H1 (cell line): ENCODE data around the gene MOB3B. TPM values are rescaled to one million over a fixed set of nuclear protein-coding genes. Genes with fewer than 3 reads are reported as not detected.

Experiments
- CTCF ChIA-PET: fragments of 300-600 bp; sonication (Branson Sonifier 250); formaldehyde crosslinking; loops from one replicate; lab custom pipeline; 2021; ENCODE audit not compliant: partially characterized antibody; lab: Charles Lee
- POLR2A ChIA-PET: fragments of 300-600 bp; sonication (Branson Sonifier 250); formaldehyde crosslinking; loops from one replicate; lab custom pipeline; 2021; ENCODE audit warnings: inconsistent platforms; ENCODE audit not compliant: partially characterized antibody; lab: Charles Lee
- DNase-seq, 2 experiments: peaks; one replicate each; pipeline versions ENCODE4 v3.0.0 to v3.0.0-alpha.2; 2010 to 2022; ENCODE audit warnings: low spot score in 2 of 2, low read depth in 1 of 2, mixed read lengths in 1 of 2
- FAIRE-seq: peaks from 2 replicates; lab custom pipeline; 2011; peaks lifted over from hg19 to GRCh38; lab: Jason Lieb, UNC
- H2AFZ ChIP-seq: 2 replicates; pipeline ENCODE4 v1.8.1; 2012; ENCODE audit warnings: low read length, inconsistent platforms
- H2AK5ac ChIP-seq: 2 replicates; pipeline ENCODE4 v1.6.1; 2013; ENCODE audit warnings: low read depth, low read length
- H2BK120ac ChIP-seq: replicated peaks from 2 replicates; pipeline ENCODE3; 2013; ENCODE audit warnings: low read depth, low read length, inconsistent platforms
- H2BK12ac ChIP-seq: 2 replicates; pipeline ENCODE4 v1.6.1; 2013; ENCODE audit warnings: low read depth, low read length
- H2BK15ac ChIP-seq: 2 replicates; pipeline ENCODE4 v1.6.1; 2013; ENCODE audit warnings: low read length
- H2BK20ac ChIP-seq: 2 replicates; pipeline ENCODE4 v1.6.1; 2013; ENCODE audit warnings: low read length
- H2BK5ac ChIP-seq: 2 replicates; pipeline ENCODE4 v1.6.1; 2013; ENCODE audit warnings: low read depth, low read length
- H3K14ac ChIP-seq: 2 replicates; pipeline ENCODE4 v1.6.1; 2013; ENCODE audit warnings: inconsistent platforms; ENCODE audit not compliant: insufficient read length
- H3K18ac ChIP-seq: 2 replicates; pipeline ENCODE4 v1.6.1; 2013; ENCODE audit warnings: low read length; ENCODE audit errors: extremely low read depth
- H3K23ac ChIP-seq: 2 replicates; pipeline ENCODE4 v1.6.1; 2013; ENCODE audit warnings: inconsistent platforms; ENCODE audit not compliant: insufficient read length
- H3K23me2 ChIP-seq: 2 replicates; pipeline ENCODE4 v1.6.1; 2013; ENCODE audit warnings: low read depth, low read length
- H3K27ac ChIP-seq: 2 replicates; pipeline ENCODE4 v1.6.1; 2011; ENCODE audit warnings: low read depth, low read length, inconsistent platforms
- H3K27me3 ChIP-seq, 4 experiments: replicated peaks in 1 of 4; 1 replicate in 1 of 4; 2 replicates in 3 of 4; pipeline versions ENCODE4 v1.6.1 to v1.8.1; 2011 to 2013; ENCODE audit warnings: low read length in 3 of 4, mild to moderate bottlenecking in 3 of 4, inconsistent platforms in 2 of 4, mixed read lengths in 2 of 4, moderate library complexity in 1 of 4; ENCODE audit not compliant: control insufficient read depth in 3 of 4, insufficient read depth in 3 of 4; ENCODE audit errors: extremely low read depth in 1 of 4
- H3K36me3 ChIP-seq, 4 experiments: 2 replicates each; pipeline versions ENCODE4 v1.6.1 to v1.8.1; 2011 to 2013; ENCODE audit warnings: mild to moderate bottlenecking in 4 of 4, low read length in 3 of 4, moderate library complexity in 2 of 4, control low read depth in 1 of 4, inconsistent platforms in 1 of 4; ENCODE audit not compliant: insufficient read depth in 4 of 4, control insufficient read depth in 2 of 4
- H3K4ac ChIP-seq: replicated peaks from 2 replicates; pipeline ENCODE3; 2013; ENCODE audit warnings: low read length, low read depth, mixed read lengths, inconsistent platforms; ENCODE audit not compliant: insufficient read length
- H3K4me1 ChIP-seq, 4 experiments: replicated peaks in 1 of 4; 1 replicate in 1 of 4; 2 replicates in 3 of 4; pipeline versions ENCODE4 v1.6.1 to v1.8.1; 2011 to 2013; ENCODE audit warnings: low read length in 3 of 4, inconsistent platforms in 2 of 4, mixed read lengths in 1 of 4; ENCODE audit not compliant: insufficient read depth in 4 of 4, control insufficient read depth in 3 of 4
- H3K4me2 ChIP-seq, 2 experiments: 2 replicates each; pipeline versions ENCODE4 v1.6.1 to v1.8.1; 2011 to 2013; ENCODE audit warnings: low read depth in 2 of 2, low read length in 2 of 2, control low read depth in 1 of 2, inconsistent platforms in 1 of 2, mild to moderate bottlenecking in 1 of 2; ENCODE audit not compliant: insufficient read depth in 1 of 2
- H3K4me3 ChIP-seq, 4 experiments: fragments of 200-600, 300-600 bp in 1 of 4; sonication (generic), shearing (Covaris generic), sonication (Bioruptor Twin) in 1 of 4; 2 replicates each; pipeline versions ENCODE4 v1.5.1 to v1.8.1; 2011 to 2016; ENCODE audit warnings: low read length in 4 of 4, low read depth in 3 of 4, control low read depth in 2 of 4, inconsistent platforms in 2 of 4, mild to moderate bottlenecking in 2 of 4, mixed read lengths in 1 of 4, moderate library complexity in 1 of 4; ENCODE audit not compliant: insufficient read depth in 2 of 4; ENCODE audit errors: extremely low read depth in 1 of 4
- H3K56ac ChIP-seq: replicated peaks from 2 replicates; pipeline ENCODE3; 2013; ENCODE audit warnings: low read depth, mild to moderate bottlenecking, mixed read lengths, low read length, inconsistent platforms; ENCODE audit not compliant: insufficient read length
- H3K79me1 ChIP-seq: 2 replicates; pipeline ENCODE4 v1.6.1; 2013; ENCODE audit warnings: low read depth, low read length, control low read depth
- H3K79me2 ChIP-seq, 2 experiments: 2 replicates each; pipeline versions ENCODE4 v1.6.1 to v1.8.1; 2012 to 2013; ENCODE audit warnings: low read length in 2 of 2, mild to moderate bottlenecking in 2 of 2, inconsistent platforms in 1 of 2; ENCODE audit not compliant: insufficient read depth in 2 of 2, control insufficient read depth in 1 of 2
- H3K9ac ChIP-seq, 4 experiments: replicated peaks in 1 of 4; 1 replicate in 1 of 4; 2 replicates in 3 of 4; pipeline versions ENCODE4 v1.6.1 to v1.8.1; 2011 to 2013; ENCODE audit warnings: low read depth in 3 of 4, low read length in 3 of 4, control low read depth in 2 of 4, mild to moderate bottlenecking in 2 of 4, moderate library complexity in 2 of 4, inconsistent platforms in 1 of 4; ENCODE audit errors: extremely low read depth in 1 of 4
- H3K9me3 ChIP-seq, 2 experiments: 2 replicates each; pipeline versions ENCODE4 v1.6.1 to v1.8.1; 2012 to 2013; ENCODE audit warnings: mild to moderate bottlenecking in 2 of 2, moderate library complexity in 2 of 2, control low read depth in 1 of 2, inconsistent platforms in 1 of 2, low read depth in 1 of 2, low read length in 1 of 2, mixed read lengths in 1 of 2; ENCODE audit not compliant: insufficient read depth in 2 of 2
- H4K20me1 ChIP-seq, 2 experiments: replicated peaks in 1 of 2; 2 replicates each; pipeline versions ENCODE3 to v1.8.1; 2011 to 2013; ENCODE audit warnings: inconsistent platforms in 2 of 2, low read length in 2 of 2, mild to moderate bottlenecking in 1 of 2; ENCODE audit not compliant: insufficient read depth in 2 of 2, control insufficient read depth in 1 of 2
- H4K5ac ChIP-seq: 2 replicates; pipeline ENCODE4 v1.6.1; 2013; ENCODE audit warnings: low read length, low read depth, mixed read lengths, inconsistent platforms; ENCODE audit not compliant: insufficient read length
- H4K8ac ChIP-seq: 2 replicates; pipeline ENCODE4 v1.8.0; 2013; ENCODE audit warnings: mild to moderate bottlenecking, moderate library complexity, low read length, inconsistent platforms; ENCODE audit not compliant: insufficient read depth; ENCODE audit errors: extremely low read depth
- H4K91ac ChIP-seq: replicated peaks from 2 replicates; pipeline ENCODE3; 2013; ENCODE audit warnings: low read length, mixed read lengths, inconsistent platforms; ENCODE audit not compliant: insufficient read length
- GTF2F1 ChIP-seq: IDR thresholded peaks from 2 replicates; pipeline ENCODE4 v1.6.1; 2012; ENCODE audit warnings: low read depth, low read length, improper control_type of control experiment, borderline replicate concordance
- HDAC6 ChIP-seq: IDR thresholded peaks from one replicate; pipeline ENCODE4 v1.7.1; 2012; ENCODE audit warnings: low read depth, mild to moderate bottlenecking, inconsistent platforms, low read length, moderate library complexity
- POLR2AphosphoS5 ChIP-seq: IDR thresholded peaks from 2 replicates; pipeline ENCODE4 v1.6.1; 2011; ENCODE audit warnings: low read depth, low read length
- SIRT6 ChIP-seq: IDR thresholded peaks from one replicate; pipeline ENCODE4 v1.7.1; 2012; ENCODE audit warnings: low read length, inconsistent platforms
- TAF7 ChIP-seq: optimal IDR thresholded peaks from 2 replicates; pipeline ENCODE3; 2011; ENCODE audit warnings: low read depth, mild to moderate bottlenecking, inconsistent platforms, low read length, moderate library complexity, borderline replicate concordance
- polyA plus RNA-seq, 7 experiments: library from polyadenylated mRNA; depleted of rRNA in 3 of 7; stranded (reverse) in 5 of 7; unstranded in 2 of 7; fragments of >200 nt in 5 of 7; fragments of 200-250 nt in 2 of 7; gene quantifications; 1 replicate in 5 of 7; 2 replicates in 1 of 7; 4 replicates in 1 of 7; pipeline versions ENCODE4 v1.2.1 to v1.2.3, GENCODE V29; 2011 to 2013; ENCODE audit warnings: missing spikeins in 2 of 7, mixed read lengths in 2 of 7
- total RNA-seq: library from RNA; stranded (reverse); fragmentation: NEBNext Ultra II Directional; extraction: Animal tissue kit (Norgen Biotek cat#: 25700); gene quantifications from 2 replicates; pipeline ENCODE4 v1.2.1, GENCODE V29; 2021

Gene MOB3B
- total and polyA plus RNA-seq, 2 of the 8 experiments (the other 6 are each of a cell fraction or from before 2014, with no cell fraction given): 12.7 to 16.1 TPM

GRCh38 chr9:27358007-27358406, 171.6 kb downstream of the MOB3B start:
- no peak overlapping the region for H3K4ac ChIP-seq
- peaks cover 2 to 14% (median 8%) of the 10 kb centered on the region in 4 experiments for H3K4me1 ChIP-seq
- no peak overlapping the region for H4K5ac ChIP-seq
- no peak overlapping the region for H2BK5ac ChIP-seq
- no peak overlapping the region for H3K56ac ChIP-seq
- no peak for FAIRE-seq
- H3K79me1 ChIP-seq: no peaks in the 10 kb centered on the region
- H2BK20ac ChIP-seq: no peak overlapping the region
- H2BK12ac ChIP-seq: no peak overlapping the region
- H2BK15ac ChIP-seq: no peak overlapping the region
- no peak overlapping the region for H3K4me2 ChIP-seq
- H2AK5ac ChIP-seq: no peak overlapping the region
- no peaks in the 10 kb centered on the region for H3K79me2 ChIP-seq
- H3K9me3 ChIP-seq: no peaks in the 10 kb centered on the region
- H3K36me3 ChIP-seq: peaks cover 0 to 7% (median 2%) of the 10 kb centered on the region in 4 experiments; a peak in 3 of 8 replicates
- H3K14ac ChIP-seq: no peak overlapping the region
- H4K91ac ChIP-seq: no peak overlapping the region
- DNase-seq: no peak
- H2BK120ac ChIP-seq: no peak overlapping the region
- ChIA-PET CTCF (interaction anchor here (0.8 to 1.8 kb wide), 6 partner anchors 9 to 190 kb away, joined by 3 to 5 read pairs (median 3); no protein-coding TSS in a partner anchor), POLR2A (interaction anchor here (1.9 kb wide), 1 partner anchor 14 kb away, joined by 4 read pairs; no protein-coding TSS in a partner anchor)
- H3K23me2 ChIP-seq: no peaks in the 10 kb centered on the region
- H2AFZ ChIP-seq: no peak overlapping the region
- no peak for TF ChIP-seq GTF2F1
- TF ChIP-seq TAF7: no peak
- TF ChIP-seq SIRT6: no peak
- TF ChIP-seq POLR2AphosphoS5: no peak
- no peak for TF ChIP-seq HDAC6
- no peaks in the 10 kb centered on the region for H3K27me3 ChIP-seq
- H3K27ac ChIP-seq: no peak overlapping the region
- no peak overlapping the region for H3K18ac ChIP-seq
- H4K20me1 ChIP-seq: no peaks in the 10 kb centered on the region
- H3K23ac ChIP-seq: no peak overlapping the region
- no peak overlapping the region for H3K9ac ChIP-seq
- no peak overlapping the region for H4K8ac ChIP-seq
- no peak overlapping the region for H3K4me3 ChIP-seq
